Measurements from ENCODE around the gene FCHSD2. TPM values are rescaled to one million over a fixed set of nuclear protein-coding genes. Genes with fewer than 3 reads are reported as not detected.

The FCHSD2 gene
- total and polyA plus RNA-seq, 2 of the 13 experiments (the other 11 are each of a cell fraction or from before 2014, with no cell fraction given) = 20.5 to 24.8 TPM

- TF ChIP-seq PRDM10 (CRISPR knock-in tag; IDR thresholded peaks at IDR 0.05; ENCODE audit: low read depth) = no peak
- no peak for TF ChIP-seq HNF1B (CRISPR knock-in tag; IDR thresholded peaks at IDR 0.05)
- no peak for TF ChIP-seq UBTF (CRISPR knock-in tag; IDR thresholded peaks at IDR 0.05)
- no peak for TF ChIP-seq CSRNP2 (CRISPR knock-in tag; conservative IDR thresholded peaks at IDR 0.05; ENCODE audit: low read depth)
Observed at GRCh38 chr11:72988821-72989220, 153.3 kb downstream of the FCHSD2 start (continued).
